GM18526 (cell line): Measurements from ENCODE around the gene PACSIN1.
A peak's percentile ranks its signal among the peaks of the same experiment; 100 is the strongest.

Experiments
- POLR2A ChIP-seq: IDR thresholded peaks from 3 replicates; pipeline ENCODE4 v1.6.1; 2011; ENCODE audit not compliant: insufficient read length; ENCODE audit errors: extremely low read depth

The PACSIN1 gene

GRCh38 chr6:34465531-34466241, at the start of gene PACSIN1:
TSS of gene PACSIN1 (plus strand) at chr6:34466076. CDS start at chr6:34526306, 60,230 bp downstream.
- no peak for TF ChIP-seq POLR2A

GRCh38 chr6:34416877-34417371, 49.0 kb upstream of the PACSIN1 start:
- no peak for TF ChIP-seq POLR2A

- no peak for TF ChIP-seq POLR2A
Observed at GRCh38 chr6:34418367-34418766, 47.5 kb upstream of the PACSIN1 start.

GRCh38 chr6:34423254-34423653, 42.6 kb upstream of the PACSIN1 start:
- TF ChIP-seq POLR2A = no peak

- TF ChIP-seq POLR2A = no peak
Observed at GRCh38 chr6:34424200-34425131, 41.4 kb upstream of the PACSIN1 start.

- TF ChIP-seq POLR2A = no peak
Observed at GRCh38 chr6:34425132-34425497, 40.8 kb upstream of the PACSIN1 start.

GRCh38 chr6:34425498-34426410, 40.1 kb upstream of the PACSIN1 start, which contains the start of gene RPS10:
TSS of gene RPS10 (minus strand) at chr6:34426069. CDS start at chr6:34425221, 848 bp downstream.
- peak; percentile 95 for TF ChIP-seq POLR2A

- TF ChIP-seq POLR2A = no peak
Observed at GRCh38 chr6:34435916-34436315, 30.0 kb upstream of the PACSIN1 start.

GRCh38 chr6:34436803-34437643, 28.9 kb upstream of the PACSIN1 start:
- TF ChIP-seq POLR2A = no peak

GRCh38 chr6:34437644-34437970, 28.3 kb upstream of the PACSIN1 start:
- no peak for TF ChIP-seq POLR2A

- TF ChIP-seq POLR2A = no peak
Observed at GRCh38 chr6:34438705-34439104, 27.2 kb upstream of the PACSIN1 start.

GRCh38 chr6:34439442-34439841, 26.4 kb upstream of the PACSIN1 start:
- no peak for TF ChIP-seq POLR2A

- no peak for TF ChIP-seq POLR2A
Observed at GRCh38 chr6:34441526-34441925, 24.4 kb upstream of the PACSIN1 start.

- TF ChIP-seq POLR2A = no peak
Observed at GRCh38 chr6:34445313-34445860, 20.5 kb upstream of the PACSIN1 start.

GRCh38 chr6:34447386-34447785, 18.5 kb upstream of the PACSIN1 start:
- no peak for TF ChIP-seq POLR2A
